ENCODE measurements around the gene KCTD20.
A peak's percentile ranks its signal among the peaks of the same experiment; 100 is the strongest.

Gene KCTD20

GRCh38 chr6:36442103-36442670 is 613 bp upstream of the KCTD20 start:
- TF ChIP-seq EGR1 (IDR thresholded peaks at IDR 0.05) (no peak), CREB1 (IDR thresholded peaks at IDR 0.05; ENCODE audit: low read depth) (no peak), TAF1 (IDR thresholded peaks at IDR 0.05; ENCODE audit: low read depth) (no peak)
- TF ChIP-seq, protein P1, sequence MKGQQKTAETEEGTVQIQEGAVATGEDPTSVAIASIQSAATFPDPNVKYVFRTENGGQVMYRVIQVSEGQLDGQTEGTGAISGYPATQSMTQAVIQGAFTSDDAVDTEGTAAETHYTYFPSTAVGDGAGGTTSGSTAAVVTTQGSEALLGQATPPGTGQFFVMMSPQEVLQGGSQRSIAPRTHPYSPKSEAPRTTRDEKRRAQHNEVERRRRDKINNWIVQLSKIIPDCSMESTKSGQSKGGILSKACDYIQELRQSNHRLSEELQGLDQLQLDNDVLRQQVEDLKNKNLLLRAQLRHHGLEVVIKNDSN (IDR thresholded peaks at IDR 0.05), result no peak

DNA sequence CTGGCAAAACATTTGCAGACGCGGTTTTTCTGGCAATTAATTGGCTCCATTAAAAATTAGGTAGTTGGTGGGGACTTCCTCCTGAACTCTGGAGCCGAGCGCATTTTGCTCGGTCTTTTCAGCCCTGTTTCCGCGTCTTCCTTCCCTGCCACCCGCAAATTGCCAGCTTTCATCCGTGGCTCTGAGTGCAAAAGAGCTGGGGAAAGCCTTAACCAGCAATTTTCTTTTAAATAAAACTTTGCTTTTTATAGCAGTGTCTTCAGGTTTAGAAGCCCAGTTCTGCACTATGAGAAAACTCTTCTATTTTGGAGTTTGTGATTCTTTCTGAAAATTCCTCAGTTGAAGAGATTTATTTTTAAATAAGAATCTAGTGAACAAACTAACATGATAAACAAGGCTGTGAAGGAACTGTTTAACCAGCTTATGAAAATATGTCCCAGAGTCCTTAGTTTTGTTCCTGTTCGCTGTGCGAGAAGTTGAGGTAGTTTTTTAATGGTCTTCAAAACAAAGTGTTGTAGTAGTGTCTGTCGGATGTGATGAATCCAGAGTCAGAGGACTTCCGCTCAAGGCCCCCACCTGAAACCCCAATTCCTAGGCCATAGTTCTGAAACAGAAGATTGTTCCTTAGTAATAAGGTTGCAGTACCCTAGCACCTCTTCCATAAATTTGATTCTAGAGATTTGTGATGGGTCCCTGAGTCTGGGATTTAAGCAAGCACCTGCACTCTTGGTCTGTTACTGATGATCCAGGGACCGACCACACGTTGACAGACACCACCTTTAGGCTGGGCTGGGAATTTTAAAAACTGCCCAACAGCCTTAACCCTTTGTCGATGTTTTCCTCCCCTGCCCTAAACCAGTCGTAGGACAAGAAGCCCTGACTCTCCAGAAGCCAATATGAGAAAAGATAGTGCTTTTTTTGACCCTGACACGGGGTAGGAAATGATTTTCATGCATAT is 950 bp downstream of the KCTD20 start:
- TF ChIP-seq YY1 (IDR thresholded peaks at IDR 0.05; ENCODE audit: low read depth) (no peak), RAD21 (IDR thresholded peaks at IDR 0.05; ENCODE audit: low read depth) (peak; percentile 7; the same call in 1 of the 2 replicates)

DNA sequence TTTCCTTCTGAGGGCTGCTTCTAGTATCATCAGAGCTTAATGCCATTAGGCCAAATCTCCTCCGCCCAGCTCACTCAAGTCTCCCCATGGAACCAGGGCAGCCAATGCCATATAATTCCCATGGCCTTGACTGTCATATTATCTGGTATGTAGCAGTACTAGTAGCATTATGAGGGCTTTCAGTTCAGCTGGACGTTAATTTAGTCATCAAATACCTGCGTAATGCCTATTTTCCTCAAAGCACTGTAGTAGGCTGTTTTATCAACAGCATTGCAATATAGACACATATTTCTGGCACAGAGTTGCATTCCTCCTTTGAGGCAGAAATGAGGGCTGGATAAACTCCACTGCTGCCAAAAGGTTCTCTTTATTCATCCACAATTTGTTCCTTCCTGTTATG is 1.7 kb downstream of the KCTD20 start:
- TF ChIP-seq ZBTB7A (IDR thresholded peaks at IDR 0.05; ENCODE audit: low read depth), result no peak
- no peak for TF ChIP-seq TCF12 (IDR thresholded peaks at IDR 0.05; ENCODE audit: low read depth)
- no peak for TF ChIP-seq YY1 (IDR thresholded peaks at IDR 0.05; ENCODE audit: low read depth)
- TF ChIP-seq TEAD4 (IDR thresholded peaks at IDR 0.05), result no peak
- TF ChIP-seq, protein P2, sequence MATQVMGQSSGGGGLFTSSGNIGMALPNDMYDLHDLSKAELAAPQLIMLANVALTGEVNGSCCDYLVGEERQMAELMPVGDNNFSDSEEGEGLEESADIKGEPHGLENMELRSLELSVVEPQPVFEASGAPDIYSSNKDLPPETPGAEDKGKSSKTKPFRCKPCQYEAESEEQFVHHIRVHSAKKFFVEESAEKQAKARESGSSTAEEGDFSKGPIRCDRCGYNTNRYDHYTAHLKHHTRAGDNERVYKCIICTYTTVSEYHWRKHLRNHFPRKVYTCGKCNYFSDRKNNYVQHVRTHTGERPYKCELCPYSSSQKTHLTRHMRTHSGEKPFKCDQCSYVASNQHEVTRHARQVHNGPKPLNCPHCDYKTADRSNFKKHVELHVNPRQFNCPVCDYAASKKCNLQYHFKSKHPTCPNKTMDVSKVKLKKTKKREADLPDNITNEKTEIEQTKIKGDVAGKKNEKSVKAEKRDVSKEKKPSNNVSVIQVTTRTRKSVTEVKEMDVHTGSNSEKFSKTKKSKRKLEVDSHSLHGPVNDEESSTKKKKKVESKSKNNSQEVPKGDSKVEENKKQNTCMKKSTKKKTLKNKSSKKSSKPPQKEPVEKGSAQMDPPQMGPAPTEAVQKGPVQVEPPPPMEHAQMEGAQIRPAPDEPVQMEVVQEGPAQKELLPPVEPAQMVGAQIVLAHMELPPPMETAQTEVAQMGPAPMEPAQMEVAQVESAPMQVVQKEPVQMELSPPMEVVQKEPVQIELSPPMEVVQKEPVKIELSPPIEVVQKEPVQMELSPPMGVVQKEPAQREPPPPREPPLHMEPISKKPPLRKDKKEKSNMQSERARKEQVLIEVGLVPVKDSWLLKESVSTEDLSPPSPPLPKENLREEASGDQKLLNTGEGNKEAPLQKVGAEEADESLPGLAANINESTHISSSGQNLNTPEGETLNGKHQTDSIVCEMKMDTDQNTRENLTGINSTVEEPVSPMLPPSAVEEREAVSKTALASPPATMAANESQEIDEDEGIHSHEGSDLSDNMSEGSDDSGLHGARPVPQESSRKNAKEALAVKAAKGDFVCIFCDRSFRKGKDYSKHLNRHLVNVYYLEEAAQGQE (IDR thresholded peaks at IDR 0.05; ENCODE audit: low read depth), result no peak
- TF ChIP-seq EGR1 (IDR thresholded peaks at IDR 0.05), result no peak
- TF ChIP-seq RAD21 (IDR thresholded peaks at IDR 0.05; ENCODE audit: low read depth), result no peak
- TF ChIP-seq MAX (IDR thresholded peaks at IDR 0.05), result no peak
- TF ChIP-seq, protein P1 (IDR thresholded peaks at IDR 0.05), result no peak
- TF ChIP-seq EP300 (IDR thresholded peaks at IDR 0.05; ENCODE audit: borderline replicate concordance), result no peak
- TF ChIP-seq CREB1 (IDR thresholded peaks at IDR 0.05; ENCODE audit: low read depth), result no peak
- no peak for TF ChIP-seq TAF1 (IDR thresholded peaks at IDR 0.05; ENCODE audit: low read depth)
- TF ChIP-seq FOXM1 (IDR thresholded peaks at IDR 0.05; ENCODE audit: borderline replicate concordance, low read depth), result no peak
- no peak for TF ChIP-seq NFIC (IDR thresholded peaks at IDR 0.05)
- TF ChIP-seq CEBPB (IDR thresholded peaks at IDR 0.05), result no peak

- TF ChIP-seq ZBTB7A (IDR thresholded peaks at IDR 0.05; ENCODE audit: low read depth) (no peak), TAF1 (IDR thresholded peaks at IDR 0.05; ENCODE audit: low read depth) (no peak), CREB1 (IDR thresholded peaks at IDR 0.05; ENCODE audit: low read depth) (no peak), TCF12 (IDR thresholded peaks at IDR 0.05; ENCODE audit: low read depth) (no peak), FOXM1 (IDR thresholded peaks at IDR 0.05; ENCODE audit: borderline replicate concordance, low read depth) (no peak), EGR1 (IDR thresholded peaks at IDR 0.05) (no peak), RAD21 (IDR thresholded peaks at IDR 0.05; ENCODE audit: low read depth) (no peak), MAX (IDR thresholded peaks at IDR 0.05) (no peak), CEBPB (IDR thresholded peaks at IDR 0.05) (no peak), YY1 (IDR thresholded peaks at IDR 0.05; ENCODE audit: low read depth) (no peak), NFIC (IDR thresholded peaks at IDR 0.05) (no peak), EP300 (IDR thresholded peaks at IDR 0.05; ENCODE audit: borderline replicate concordance) (no peak), TEAD4 (IDR thresholded peaks at IDR 0.05) (no peak)
- TF ChIP-seq, protein P1 (IDR thresholded peaks at IDR 0.05), result no peak
- TF ChIP-seq, protein P2 (IDR thresholded peaks at IDR 0.05; ENCODE audit: low read depth), result no peak
Observed at GRCh38 chr6:36445621-36446020, 2.8 kb downstream of the KCTD20 start.

DNA sequence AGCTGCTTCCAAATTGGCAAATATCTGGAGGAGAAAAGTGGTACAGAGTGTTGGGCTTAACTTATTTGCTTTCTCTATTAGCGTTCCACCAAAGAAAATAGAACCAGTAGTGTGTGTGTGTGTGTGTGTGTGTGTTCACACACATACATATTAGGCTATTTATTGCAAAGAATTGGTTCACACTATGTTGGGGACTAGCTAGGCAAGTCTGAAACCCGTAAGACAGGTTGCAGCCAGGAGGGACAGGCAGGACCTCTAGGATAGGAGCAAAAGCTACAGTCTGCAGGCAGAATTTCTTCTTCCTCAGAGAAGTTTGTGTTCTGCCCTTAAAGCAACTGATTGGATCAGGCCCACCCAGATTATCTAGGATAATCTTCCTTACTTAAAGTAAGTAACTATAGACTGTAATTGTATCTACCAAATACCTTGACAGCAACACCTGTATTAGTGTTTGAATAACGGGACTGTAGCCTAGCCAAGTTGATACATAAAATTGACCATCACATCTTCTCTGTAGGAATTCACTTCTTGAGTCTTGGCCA is 12.8 kb downstream of the KCTD20 start:
- TF ChIP-seq, protein P1 (IDR thresholded peaks at IDR 0.05), result no peak
- TF ChIP-seq TCF12 (IDR thresholded peaks at IDR 0.05; ENCODE audit: low read depth) (no peak), MAX (IDR thresholded peaks at IDR 0.05) (no peak), EGR1 (IDR thresholded peaks at IDR 0.05) (no peak), RAD21 (IDR thresholded peaks at IDR 0.05; ENCODE audit: low read depth) (no peak)
